Upper lobe of left lung (tissue), 6 donors: ENCODE data around the gene MAN1A1. TPM values are rescaled to one million over a fixed set of nuclear protein-coding genes. Genes with fewer than 3 reads are reported as not detected.

Source experiments
- ATAC-seq, 2 donors: fragments of 200-7000 bp; cut with Tn5 transposase; one replicate each; pipeline ENCODE4 v1.9.1; 2022; ENCODE audit warnings: mild to moderate bottlenecking in 2 of 2, moderate library complexity in 2 of 2; ENCODE audit not compliant: low FRiP score in 2 of 2
- DNase-seq, 2 donors: peaks; one replicate each; pipeline ENCODE4 v3.0.0-alpha.2; 2019 to 2020
- H3K27ac ChIP-seq, 4 donors: fragments of 200-600 bp; sonication (generic); one replicate each; pipeline ENCODE4 v1.5.1; 2016 to 2019
- H3K27me3 ChIP-seq, 4 donors: fragments of 200-600 bp; sonication (generic); one replicate each; pipeline ENCODE4 v1.5.1; 2017 to 2019
- H3K36me3 ChIP-seq, 4 donors: fragments of 200-600 bp; sonication (generic); one replicate each; pipeline ENCODE4 v1.5.1; 2016 to 2019
- H3K4me1 ChIP-seq, 4 donors: fragments of 200-600 bp; sonication (generic); one replicate each; pipeline ENCODE4 v1.5.1; 2018 to 2019
- H3K4me3 ChIP-seq, 4 donors: fragments of 200-600 bp; sonication (generic); one replicate each; pipeline ENCODE4 v1.5.1; 2017 to 2019; ENCODE audit warnings: mild to moderate bottlenecking in 2 of 4, moderate library complexity in 1 of 4
- H3K9me3 ChIP-seq, 4 donors: fragments of 200-600 bp; sonication (generic); one replicate each; pipeline ENCODE4 v1.5.1; 2018 to 2019
- EP300 ChIP-seq, 4 donors: sonication (generic); formaldehyde crosslinking; IDR thresholded peaks; one replicate each; pipeline ENCODE4 v1.5.1; 2017; ENCODE audit warnings: antibody characterized with exemption in 4 of 4, control low read depth in 2 of 4
- POLR2A ChIP-seq, 4 donors: fragments of 450-650 bp; IDR thresholded peaks; one replicate each; pipeline ENCODE4 v1.5.1; 2016 to 2017; ENCODE audit warnings: antibody characterized with exemption in 4 of 4, mild to moderate bottlenecking in 2 of 4
- POLR2AphosphoS5 ChIP-seq, 2 donors: sonication (generic); formaldehyde crosslinking; IDR thresholded peaks; one replicate each; pipeline ENCODE4 v1.5.1; 2017; ENCODE audit warnings: antibody characterized with exemption in 2 of 2
- WGBS, 2 donors: methylation state at CpG; one replicate each; pipeline ENCODE4 v1.1.5; 2017 to 2018; 5-methylcytosine and 5-hydroxymethylcytosine counted together
- total RNA-seq, 6 donors: library from RNA; depleted of rRNA in 4 of 6; stranded (reverse); fragments of >200 nt in 4 of 6; gene quantifications; one replicate each; pipeline versions ENCODE4 v1.1.0 to v1.2.1, GENCODE V29; 2016 to 2021
- TF ChIP-seq, protein P1 (sequence below), 6 experiments: fragments of 450-650 bp in 4 of 6; fragments of 200-600 bp in 2 of 6; sonication (generic) in 2 of 6; IDR thresholded peaks; one replicate each; pipeline ENCODE4 v1.5.1; 2016 to 2019; ENCODE audit warnings: antibody characterized with exemption in 6 of 6
- donor health status: DM: no; HTN: no; CAD: no; lungs with moderate emphysema.
- donor health status: DM: no; HTN: yes; CAD: no; lungs with severe emphysema.

The MAN1A1 gene
- total RNA-seq, 6 donors from 2014 or later = 61.8 to 98.6 (median 79.1) TPM

DNA sequence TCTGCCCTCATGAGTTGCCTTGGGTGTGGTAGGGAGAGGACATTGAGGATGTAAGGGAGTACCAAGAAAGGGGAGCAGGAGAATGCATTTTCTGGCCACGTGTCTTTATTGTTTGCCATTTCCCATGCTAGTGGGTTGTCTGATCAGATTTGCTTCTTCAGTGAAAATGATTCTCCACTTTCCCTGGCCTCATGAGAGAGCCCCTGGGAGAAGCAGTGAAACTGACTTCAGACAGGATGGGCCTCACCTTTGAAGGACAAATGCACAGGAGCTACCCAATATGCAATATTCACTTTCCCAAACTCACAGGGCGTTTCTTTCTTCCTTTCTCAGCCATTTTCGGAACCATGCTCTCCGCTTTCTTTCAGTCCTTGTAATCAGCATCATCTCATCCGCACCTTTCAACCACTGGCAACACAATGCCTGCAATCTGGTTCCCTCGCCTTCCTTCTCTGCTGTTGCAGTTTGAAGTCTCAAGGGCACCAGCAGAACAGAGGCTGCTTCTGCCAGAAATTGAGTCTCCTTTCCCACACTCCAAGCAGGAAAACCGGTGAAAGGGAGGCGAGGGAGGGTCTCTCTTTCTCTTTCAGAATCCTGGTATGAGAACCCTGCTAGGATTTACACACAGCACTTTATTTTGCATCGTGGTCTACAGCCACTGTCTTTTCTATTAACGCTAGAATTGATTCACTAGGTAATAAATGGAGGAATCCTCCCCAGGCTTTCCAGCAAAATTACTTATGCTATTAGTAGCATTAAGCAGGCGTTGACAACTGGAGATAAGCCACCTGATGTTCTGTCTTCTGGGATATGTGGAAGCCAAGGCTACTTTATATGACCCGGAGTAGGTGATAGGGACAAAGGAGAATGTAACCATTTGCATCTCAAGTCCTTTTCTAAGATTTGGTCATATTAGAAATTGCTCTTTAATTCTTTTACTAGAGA is 209.1 kb downstream of the MAN1A1 start:
- no peaks in the 10 kb centered on the region for H3K27me3 ChIP-seq
- H3K36me3 ChIP-seq = no peaks in the 10 kb centered on the region
- H3K9me3 ChIP-seq = no peaks in the 10 kb centered on the region
- TF ChIP-seq POLR2A (IDR thresholded peaks at IDR 0.05) = no peak
- no peak for TF ChIP-seq EP300 (IDR thresholded peaks at IDR 0.05)
- TF ChIP-seq POLR2AphosphoS5 (IDR thresholded peaks at IDR 0.05) = no peak
- TF ChIP-seq, protein P1, sequence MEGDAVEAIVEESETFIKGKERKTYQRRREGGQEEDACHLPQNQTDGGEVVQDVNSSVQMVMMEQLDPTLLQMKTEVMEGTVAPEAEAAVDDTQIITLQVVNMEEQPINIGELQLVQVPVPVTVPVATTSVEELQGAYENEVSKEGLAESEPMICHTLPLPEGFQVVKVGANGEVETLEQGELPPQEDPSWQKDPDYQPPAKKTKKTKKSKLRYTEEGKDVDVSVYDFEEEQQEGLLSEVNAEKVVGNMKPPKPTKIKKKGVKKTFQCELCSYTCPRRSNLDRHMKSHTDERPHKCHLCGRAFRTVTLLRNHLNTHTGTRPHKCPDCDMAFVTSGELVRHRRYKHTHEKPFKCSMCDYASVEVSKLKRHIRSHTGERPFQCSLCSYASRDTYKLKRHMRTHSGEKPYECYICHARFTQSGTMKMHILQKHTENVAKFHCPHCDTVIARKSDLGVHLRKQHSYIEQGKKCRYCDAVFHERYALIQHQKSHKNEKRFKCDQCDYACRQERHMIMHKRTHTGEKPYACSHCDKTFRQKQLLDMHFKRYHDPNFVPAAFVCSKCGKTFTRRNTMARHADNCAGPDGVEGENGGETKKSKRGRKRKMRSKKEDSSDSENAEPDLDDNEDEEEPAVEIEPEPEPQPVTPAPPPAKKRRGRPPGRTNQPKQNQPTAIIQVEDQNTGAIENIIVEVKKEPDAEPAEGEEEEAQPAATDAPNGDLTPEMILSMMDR (IDR thresholded peaks at IDR 0.05) = no peak
- ATAC-seq (no peak), DNase-seq (no peak)
- H3K27ac ChIP-seq = no peak overlapping the region
- no peak overlapping the region for H3K4me3 ChIP-seq
- 84 to 90% methylated on average over 12 of the region's 12 CpGs for WGBS, 2 donors
- H3K4me1 ChIP-seq = peaks cover 0 to 22% (median 7%) of the 10 kb centered on the region in 4 donors

DNA sequence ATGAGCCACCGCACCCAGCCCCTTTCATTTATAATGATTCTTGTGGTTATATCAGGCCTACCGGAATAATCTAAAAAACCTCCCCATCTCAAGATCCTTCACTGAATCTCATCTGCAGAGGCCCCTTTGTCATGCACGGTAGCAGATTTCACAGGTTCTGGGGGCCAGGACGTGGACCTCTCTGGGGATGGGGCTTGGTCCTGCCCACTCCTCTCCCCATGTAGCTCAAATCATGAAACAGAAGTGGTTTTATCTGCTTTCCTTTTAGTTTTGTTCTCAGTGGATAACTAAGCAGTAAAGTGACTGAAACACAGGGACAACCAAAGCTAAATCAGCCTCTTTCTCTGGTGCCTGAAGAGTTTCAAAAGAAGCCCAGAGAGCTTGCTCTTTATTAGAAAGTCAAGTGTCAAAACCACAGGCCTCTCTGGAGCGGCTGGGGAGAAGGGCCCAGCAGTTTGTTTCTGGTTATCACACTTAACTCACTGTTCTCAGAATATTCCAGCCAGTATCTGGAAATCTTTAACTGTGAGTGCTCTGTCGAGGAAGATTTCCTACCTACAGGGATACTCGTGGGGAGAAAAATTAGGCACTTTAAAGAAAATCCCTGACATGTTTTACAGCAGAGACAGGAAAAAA is 210.5 kb downstream of the MAN1A1 start:
- Histone ChIP-seq H3K4me1 (peaks cover 0 to 22% (median 7%) of the 10 kb centered on the region in 4 donors), H3K9me3 (no peaks in the 10 kb centered on the region), H3K4me3 (no peak overlapping the region), H3K27me3 (no peaks in the 10 kb centered on the region), H3K36me3 (no peaks in the 10 kb centered on the region), H3K27ac (no peak overlapping the region)
- WGBS, 2 donors = 57 to 68% methylated on average over 7 of the region's 7 CpGs
- no peak for TF ChIP-seq EP300 (IDR thresholded peaks at IDR 0.05)
- no peak for TF ChIP-seq POLR2A (IDR thresholded peaks at IDR 0.05)
- TF ChIP-seq, protein P1 (IDR thresholded peaks at IDR 0.05) = no peak
- TF ChIP-seq POLR2AphosphoS5 (IDR thresholded peaks at IDR 0.05) = no peak
- DNase-seq (peak in 1 of 2 donors; percentile 46), ATAC-seq (no peak)

DNA sequence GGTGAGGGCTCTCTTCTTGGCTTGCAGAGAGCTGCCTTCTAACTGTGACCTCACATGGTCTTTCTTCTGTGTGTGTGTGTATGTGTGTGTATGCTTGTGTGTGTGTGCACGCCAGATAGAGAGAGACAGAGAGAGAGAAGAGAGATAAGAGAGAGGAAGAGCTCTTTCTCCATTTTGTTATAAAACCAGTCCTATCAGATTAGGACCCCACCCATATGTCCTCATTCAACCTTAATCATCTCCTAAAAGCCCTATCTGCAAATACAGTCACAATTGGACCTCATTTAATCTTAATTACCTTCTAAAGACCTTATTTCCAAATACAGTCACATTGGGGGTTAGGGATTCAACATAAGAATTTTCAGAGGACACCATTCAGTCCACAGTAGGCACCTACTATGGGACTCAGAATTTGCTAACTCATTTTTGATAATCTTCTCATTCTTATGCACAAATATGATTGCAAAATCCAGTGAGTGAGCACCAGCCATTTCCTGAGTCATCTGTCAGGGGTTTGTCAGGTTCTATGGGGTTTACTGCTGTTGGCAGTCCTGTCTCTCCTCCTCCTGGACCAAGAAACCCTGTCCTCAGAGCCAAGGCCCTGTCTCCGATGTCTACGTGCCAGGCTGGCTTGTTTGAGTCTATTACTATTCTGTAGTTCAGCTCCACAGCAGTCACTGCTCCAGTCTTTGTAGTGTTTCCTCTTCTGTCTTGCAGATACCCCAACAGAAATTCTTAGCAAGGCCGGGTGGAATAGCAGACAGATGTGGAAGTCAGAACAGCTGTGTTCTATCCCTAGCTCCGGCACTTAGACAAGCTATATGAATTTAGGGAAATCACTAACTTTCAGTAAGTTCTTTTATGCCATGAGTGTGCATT is 212.1 kb downstream of the MAN1A1 start:
- DNase-seq (no peak), ATAC-seq (peak in 1 of 2 donors; percentile 44)
- no peaks in the 10 kb centered on the region for H3K36me3 ChIP-seq
- TF ChIP-seq POLR2AphosphoS5 (IDR thresholded peaks at IDR 0.05) (no peak), POLR2A (IDR thresholded peaks at IDR 0.05) (no peak), EP300 (IDR thresholded peaks at IDR 0.05) (no peak)
- TF ChIP-seq, protein P1 (IDR thresholded peaks at IDR 0.05) = no peak
- H3K27ac ChIP-seq = no peak overlapping the region
- no peaks in the 10 kb centered on the region for H3K9me3 ChIP-seq
- H3K4me3 ChIP-seq = no peak overlapping the region
- H3K4me1 ChIP-seq = peaks cover 3 to 22% (median 7%) of the 10 kb centered on the region in 4 donors
- no peaks in the 10 kb centered on the region for H3K27me3 ChIP-seq
- WGBS, 2 donors = 62 to 75% methylated on average over 5 of the region's 5 CpGs

DNA sequence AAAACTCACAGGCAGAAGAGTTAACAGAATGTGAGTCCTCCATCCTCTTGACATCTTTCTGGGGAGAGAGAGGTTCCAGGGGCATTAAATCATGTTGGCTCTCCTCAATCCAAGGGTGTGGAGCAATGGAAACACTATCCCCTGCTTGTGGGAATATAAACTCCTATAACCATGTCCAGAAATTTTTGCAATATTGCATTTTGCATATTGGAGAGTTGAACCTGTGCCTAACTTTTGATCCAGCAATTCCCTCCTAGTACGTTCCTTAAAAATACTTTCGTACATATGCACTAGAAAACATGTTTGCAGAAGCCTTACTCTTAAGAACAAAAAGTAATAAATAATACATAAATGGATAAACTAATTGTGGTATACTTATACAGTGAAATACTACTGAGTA is 214.8 kb downstream of the MAN1A1 start:
- Histone ChIP-seq H3K27me3 (no peaks in the 10 kb centered on the region), H3K4me3 (no peak overlapping the region), H3K9me3 (no peaks in the 10 kb centered on the region), H3K27ac (no peak overlapping the region), H3K4me1 (peaks cover 5 to 26% (median 13%) of the 10 kb centered on the region in 4 donors), H3K36me3 (no peaks in the 10 kb centered on the region)
- no peak for DNase-seq
- TF ChIP-seq POLR2AphosphoS5 (IDR thresholded peaks at IDR 0.05) (no peak), EP300 (IDR thresholded peaks at IDR 0.05) (no peak), POLR2A (IDR thresholded peaks at IDR 0.05) (no peak)
- TF ChIP-seq, protein P1 (IDR thresholded peaks at IDR 0.05) = no peak
- no peak for ATAC-seq
- 94 to 97% methylated on average over 2 of the region's 2 CpGs for WGBS, 2 donors
